Left lung (tissue), 10 donors: ENCODE results near the gene SBSN. TPM values are rescaled to one million over a fixed set of nuclear protein-coding genes. Genes with fewer than 3 reads are reported as not detected.
A peak's percentile ranks its signal among the peaks of the same experiment; 100 is the strongest.

Experiments
- ATAC-seq: fragments of 200-7000 bp; cut with Tn5 transposase; one replicate; pipeline ENCODE4 v1.9.1; 2020; ENCODE audit warnings: moderate library complexity
- DNase-seq, 4 donors: peaks; one replicate each; pipeline ENCODE4 v3.0.0-alpha.2; 2013 to 2020
- H3K27ac ChIP-seq, 2 donors: fragments of 200-600 bp; sonication (generic) in 1 of 2; one replicate each; pipeline versions ENCODE4 v1.5.0 to v1.8.0; 2020 to 2021
- H3K27me3 ChIP-seq, 2 donors: fragments of 200-600 bp; sonication (generic) in 1 of 2; one replicate each; pipeline versions ENCODE4 v1.5.0 to v1.8.0; 2020 to 2021
- H3K36me3 ChIP-seq, 2 donors: fragments of 200-600 bp; sonication (generic) in 1 of 2; one replicate each; pipeline versions ENCODE4 v1.5.0 to v1.8.0; 2020 to 2021
- H3K4me1 ChIP-seq, 2 donors: fragments of 200-600 bp; one replicate each; pipeline ENCODE4 v1.8.0; 2021
- H3K4me3 ChIP-seq, 2 donors: fragments of 200-600 bp; sonication (generic) in 1 of 2; one replicate each; pipeline versions ENCODE4 v1.5.0 to v1.8.0; 2020 to 2021; ENCODE audit warnings: mild to moderate bottlenecking in 1 of 2
- H3K9me3 ChIP-seq, 2 donors: fragments of 200-600 bp; sonication (generic) in 1 of 2; one replicate each; pipeline versions ENCODE4 v1.5.0 to v1.8.0; 2020 to 2021
- intact Hi-C, 2 donors: fragments of 100-400 bp; cut with DNase I; formaldehyde crosslinking; loops; one replicate each; pipeline versions ENCODE4 v1.11.2 to v1.14.2; 2022
- polyA plus RNA-seq, 6 donors: library from polyadenylated mRNA; unstranded; fragments of 120-200 nt; gene quantifications; one replicate each; pipeline ENCODE4 v1.2.1, GENCODE V29; 2013; ENCODE audit not compliant: insufficient read length in 6 of 6
- total RNA-seq, 2 donors: library from RNA; stranded (reverse); fragmentation: NEBNext Ultra II Directional; extraction: Animal tissue kit (Norgen Biotek cat#: 25700); gene quantifications; one replicate each; pipeline ENCODE4 v1.2.1, GENCODE V29; 2021
- TF ChIP-seq, protein P1 (sequence below), 2 donors: fragments of 200-600 bp; sonication (generic) in 1 of 2; IDR thresholded peaks; one replicate each; pipeline versions ENCODE4 v1.5.0 to v1.8.0; 2021; ENCODE audit warnings: antibody characterized with exemption in 2 of 2
- donor health status: DM: no; HTN: yes; CAD: no.
- donor health status: DM: no; HTN: no; CAD: no.

The SBSN gene
- total and polyA plus RNA-seq, 8 donors, result 0.09 to 0.20 (median 0.11) TPM; not detected in 5

DNA sequence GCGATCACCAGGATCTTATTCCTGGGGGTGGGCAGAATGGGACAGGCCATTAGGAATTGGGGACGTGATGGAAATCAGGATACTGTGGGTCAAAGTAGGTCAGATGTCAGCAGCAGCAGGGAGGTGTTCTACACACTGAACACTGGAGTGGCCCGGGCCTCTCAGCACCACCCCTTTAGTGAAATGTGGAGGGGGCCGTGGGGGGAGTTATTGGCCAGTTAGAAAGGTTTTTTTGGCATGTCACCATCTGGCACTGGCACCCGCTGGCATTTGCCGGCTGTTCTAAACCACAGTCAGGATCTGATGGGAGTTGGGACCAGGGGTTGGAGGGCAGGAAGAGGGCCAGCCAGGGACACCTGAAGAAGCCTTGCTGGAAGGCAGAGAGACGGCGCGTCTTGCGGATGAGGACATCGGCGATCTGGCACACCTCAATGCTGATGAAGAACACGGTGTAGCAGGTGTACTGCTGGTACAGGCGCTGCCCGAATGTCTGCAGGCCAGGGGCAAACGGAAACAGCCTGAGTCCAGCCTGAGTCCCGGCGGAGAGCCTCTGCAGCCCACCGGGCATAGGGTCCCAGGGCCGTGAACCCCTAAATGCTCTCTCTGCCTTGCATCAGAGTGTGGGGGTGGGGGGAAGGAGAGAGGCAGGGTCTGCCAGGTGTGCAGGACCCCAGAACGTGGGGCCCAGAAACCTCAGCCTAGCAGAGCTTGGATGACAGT is 23.1 kb upstream of the SBSN start:
- Histone ChIP-seq H3K4me3 (no peak overlapping the region), H3K27me3 (peaks cover 0 to 11% of the 10 kb centered on the region in 2 donors), H3K4me1 (peaks cover 5 to 6% of the 10 kb centered on the region in 2 donors), H3K27ac (no peak overlapping the region), H3K36me3 (peaks cover 0 to 15% of the 10 kb centered on the region in 2 donors), H3K9me3 (no peaks in the 10 kb centered on the region)
- DNase-seq, result peak in 1 of 4 donors; percentile 46
- intact Hi-C loops, result no loop called here
- ATAC-seq, result no peak
- TF ChIP-seq, protein P1, sequence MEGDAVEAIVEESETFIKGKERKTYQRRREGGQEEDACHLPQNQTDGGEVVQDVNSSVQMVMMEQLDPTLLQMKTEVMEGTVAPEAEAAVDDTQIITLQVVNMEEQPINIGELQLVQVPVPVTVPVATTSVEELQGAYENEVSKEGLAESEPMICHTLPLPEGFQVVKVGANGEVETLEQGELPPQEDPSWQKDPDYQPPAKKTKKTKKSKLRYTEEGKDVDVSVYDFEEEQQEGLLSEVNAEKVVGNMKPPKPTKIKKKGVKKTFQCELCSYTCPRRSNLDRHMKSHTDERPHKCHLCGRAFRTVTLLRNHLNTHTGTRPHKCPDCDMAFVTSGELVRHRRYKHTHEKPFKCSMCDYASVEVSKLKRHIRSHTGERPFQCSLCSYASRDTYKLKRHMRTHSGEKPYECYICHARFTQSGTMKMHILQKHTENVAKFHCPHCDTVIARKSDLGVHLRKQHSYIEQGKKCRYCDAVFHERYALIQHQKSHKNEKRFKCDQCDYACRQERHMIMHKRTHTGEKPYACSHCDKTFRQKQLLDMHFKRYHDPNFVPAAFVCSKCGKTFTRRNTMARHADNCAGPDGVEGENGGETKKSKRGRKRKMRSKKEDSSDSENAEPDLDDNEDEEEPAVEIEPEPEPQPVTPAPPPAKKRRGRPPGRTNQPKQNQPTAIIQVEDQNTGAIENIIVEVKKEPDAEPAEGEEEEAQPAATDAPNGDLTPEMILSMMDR (IDR thresholded peaks at IDR 0.05), result no peak

DNA sequence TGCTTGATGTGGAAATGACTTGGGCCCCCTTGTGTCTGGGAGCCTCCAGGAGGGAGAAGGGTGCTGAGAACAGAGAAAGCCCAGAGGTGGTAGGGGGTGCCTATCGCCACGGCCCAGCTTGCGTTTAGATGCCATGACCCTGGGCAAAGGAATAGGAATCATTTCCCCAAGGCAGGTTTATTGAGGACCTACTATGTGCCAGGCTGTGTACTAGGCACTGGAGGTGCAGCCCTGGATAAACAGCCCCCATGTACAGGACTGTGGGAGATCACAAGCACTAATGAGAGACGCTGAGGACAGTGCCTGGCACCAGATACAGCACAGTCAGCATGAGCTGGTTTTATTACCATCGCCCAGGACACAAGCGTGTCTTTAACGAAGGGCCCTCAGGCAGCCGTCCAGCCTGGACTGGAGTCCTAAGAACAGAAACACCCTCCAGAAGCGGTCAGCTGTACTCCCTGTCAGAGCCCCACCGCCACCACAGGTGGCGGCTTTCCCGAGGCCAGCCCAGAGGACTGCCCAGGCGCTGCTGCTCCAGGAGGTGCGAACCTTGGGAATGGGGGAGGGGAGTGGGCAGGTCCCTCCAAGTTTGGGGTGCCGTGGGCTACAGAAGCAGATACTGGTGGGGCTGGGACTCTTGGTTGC is 21.9 kb upstream of the SBSN start:
- Histone ChIP-seq H3K27ac (no peak overlapping the region), H3K9me3 (no peaks in the 10 kb centered on the region), H3K27me3 (peaks cover 0 to 1% of the 10 kb centered on the region in 2 donors), H3K4me3 (no peak overlapping the region), H3K36me3 (peaks cover 0 to 15% of the 10 kb centered on the region in 2 donors), H3K4me1 (peaks cover 9 to 13% of the 10 kb centered on the region in 2 donors)
- DNase-seq (no peak), ATAC-seq (no peak)
- TF ChIP-seq, protein P1 (IDR thresholded peaks at IDR 0.05), result no peak
- intact Hi-C loops, result no loop called here

DNA sequence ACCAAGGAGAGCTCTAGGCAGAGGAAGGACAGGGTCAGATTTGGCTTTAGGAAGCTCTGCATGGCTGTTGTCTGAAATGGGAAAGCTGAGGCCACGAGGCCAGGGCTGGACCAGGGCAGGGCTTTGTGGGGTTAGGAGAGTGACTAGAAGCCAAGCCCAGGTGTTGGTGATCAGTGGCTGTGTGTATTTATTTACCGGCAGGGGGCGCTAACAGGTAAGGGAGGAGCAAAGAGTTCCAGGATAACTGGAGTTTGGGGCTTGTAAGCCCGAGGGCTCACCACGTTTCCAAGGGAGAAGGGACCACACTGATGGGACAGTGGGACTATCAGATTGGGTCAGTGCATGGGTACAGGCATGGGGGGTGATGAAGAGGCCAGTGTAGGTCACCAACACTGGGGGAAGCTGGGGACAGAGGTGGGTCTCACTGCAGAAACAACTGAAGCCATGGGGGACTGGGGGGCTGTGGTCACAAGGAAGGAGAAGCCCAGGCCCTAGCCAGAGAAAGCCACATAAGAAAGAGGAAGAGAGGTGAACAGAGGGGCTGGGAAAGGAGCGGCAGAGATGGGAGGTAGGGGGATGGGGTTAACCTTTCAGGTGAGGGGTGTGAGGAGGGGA is 21.2 kb upstream of the SBSN start:
- intact Hi-C loops, result no loop called here
- TF ChIP-seq, protein P1 (IDR thresholded peaks at IDR 0.05), result peak; percentile 71 to 75
- H3K27me3 ChIP-seq, result no peaks in the 10 kb centered on the region
- peaks cover 0 to 15% of the 10 kb centered on the region in 2 donors for H3K36me3 ChIP-seq
- H3K27ac ChIP-seq, result no peak overlapping the region
- no peaks in the 10 kb centered on the region for H3K9me3 ChIP-seq
- H3K4me3 ChIP-seq, result no peak overlapping the region
- H3K4me1 ChIP-seq, result peaks cover 9 to 20% of the 10 kb centered on the region in 2 donors
- DNase-seq, result peak in 1 of 4 donors; percentile 58
- peak; percentile 24 for ATAC-seq

DNA sequence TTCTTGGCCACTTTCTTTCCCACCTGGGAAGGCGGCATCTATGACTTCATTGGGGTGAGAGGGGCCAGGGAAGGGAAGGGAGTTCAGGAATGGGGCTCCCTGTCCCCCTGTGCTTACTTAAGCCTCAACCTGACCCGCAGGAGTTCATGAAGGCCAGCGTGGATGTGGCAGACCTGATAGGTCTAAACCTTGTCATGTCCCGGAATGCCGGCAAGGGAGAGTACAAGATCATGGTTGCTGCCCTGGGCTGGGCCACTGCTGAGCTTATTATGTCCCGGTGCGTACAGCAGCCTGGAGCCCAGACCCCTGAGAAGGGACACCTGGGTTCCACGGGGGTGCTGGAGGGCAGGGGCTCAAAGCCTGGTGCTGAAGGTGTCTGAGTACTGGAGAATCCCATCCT is 18.4 kb upstream of the SBSN start:
- peak overlapping the region; percentile 75 to 95 for H3K4me3 ChIP-seq
- DNase-seq (no peak), ATAC-seq (no peak)
- H3K27ac ChIP-seq, result no peak overlapping the region
- peaks cover 0 to 15% of the 10 kb centered on the region in 2 donors for H3K36me3 ChIP-seq
- no peaks in the 10 kb centered on the region for H3K27me3 ChIP-seq
- peaks cover 9 to 23% of the 10 kb centered on the region in 2 donors for H3K4me1 ChIP-seq
- TF ChIP-seq, protein P1 (IDR thresholded peaks at IDR 0.05), result no peak
- no peaks in the 10 kb centered on the region for H3K9me3 ChIP-seq
- intact Hi-C loops, result no loop called here

DNA sequence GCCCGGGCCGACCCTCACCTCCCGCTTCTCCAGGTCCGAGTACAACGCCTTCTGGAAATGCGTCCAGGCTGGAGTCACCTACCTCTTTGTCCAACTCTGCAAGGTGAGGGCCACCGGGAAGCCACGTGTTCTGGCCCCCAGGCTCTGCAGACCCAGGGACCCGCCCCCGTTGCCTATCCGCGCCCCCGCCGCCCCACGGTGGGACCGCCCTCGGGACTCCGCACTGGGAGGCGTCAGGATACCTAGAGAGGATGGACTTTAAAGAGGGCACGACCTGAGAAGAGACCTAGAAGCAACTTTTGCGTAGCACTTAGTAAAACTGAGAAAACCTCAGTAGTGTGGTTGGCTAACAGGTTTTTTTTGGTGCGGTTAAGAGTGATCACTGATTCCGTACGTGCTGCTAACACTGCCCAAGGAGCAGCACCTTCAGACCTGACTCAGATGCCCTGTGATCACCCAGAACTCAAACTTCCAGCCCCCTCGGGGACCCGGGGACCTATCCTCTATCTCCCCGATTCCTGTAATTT is 17.8 kb upstream of the SBSN start:
- intact Hi-C loops, result no loop called here
- peak overlapping the region; percentile 75 to 95 for H3K4me3 ChIP-seq
- H3K27me3 ChIP-seq, result no peaks in the 10 kb centered on the region
- TF ChIP-seq, protein P1 (IDR thresholded peaks at IDR 0.05), result no peak
- no peaks in the 10 kb centered on the region for H3K9me3 ChIP-seq
- peaks cover 0 to 10% of the 10 kb centered on the region in 2 donors for H3K36me3 ChIP-seq
- H3K4me1 ChIP-seq, result peaks cover 9 to 23% of the 10 kb centered on the region in 2 donors
- ATAC-seq (peak; percentile 51), DNase-seq (no peak)
- H3K27ac ChIP-seq, result peak overlapping the region; percentile 34 to 82
